ENCODE data around the gene GKAP1. TPM values are rescaled to one million over a fixed set of nuclear protein-coding genes. Genes with fewer than 3 reads are reported as not detected.
"Not testable (repeated sequence)": the region's sequence is repeated elsewhere in the genome, so short reads cannot be mapped to it uniquely, and the experiment has no call there.

The GKAP1 gene
- 14.0 TPM for total RNA-seq

DNA sequence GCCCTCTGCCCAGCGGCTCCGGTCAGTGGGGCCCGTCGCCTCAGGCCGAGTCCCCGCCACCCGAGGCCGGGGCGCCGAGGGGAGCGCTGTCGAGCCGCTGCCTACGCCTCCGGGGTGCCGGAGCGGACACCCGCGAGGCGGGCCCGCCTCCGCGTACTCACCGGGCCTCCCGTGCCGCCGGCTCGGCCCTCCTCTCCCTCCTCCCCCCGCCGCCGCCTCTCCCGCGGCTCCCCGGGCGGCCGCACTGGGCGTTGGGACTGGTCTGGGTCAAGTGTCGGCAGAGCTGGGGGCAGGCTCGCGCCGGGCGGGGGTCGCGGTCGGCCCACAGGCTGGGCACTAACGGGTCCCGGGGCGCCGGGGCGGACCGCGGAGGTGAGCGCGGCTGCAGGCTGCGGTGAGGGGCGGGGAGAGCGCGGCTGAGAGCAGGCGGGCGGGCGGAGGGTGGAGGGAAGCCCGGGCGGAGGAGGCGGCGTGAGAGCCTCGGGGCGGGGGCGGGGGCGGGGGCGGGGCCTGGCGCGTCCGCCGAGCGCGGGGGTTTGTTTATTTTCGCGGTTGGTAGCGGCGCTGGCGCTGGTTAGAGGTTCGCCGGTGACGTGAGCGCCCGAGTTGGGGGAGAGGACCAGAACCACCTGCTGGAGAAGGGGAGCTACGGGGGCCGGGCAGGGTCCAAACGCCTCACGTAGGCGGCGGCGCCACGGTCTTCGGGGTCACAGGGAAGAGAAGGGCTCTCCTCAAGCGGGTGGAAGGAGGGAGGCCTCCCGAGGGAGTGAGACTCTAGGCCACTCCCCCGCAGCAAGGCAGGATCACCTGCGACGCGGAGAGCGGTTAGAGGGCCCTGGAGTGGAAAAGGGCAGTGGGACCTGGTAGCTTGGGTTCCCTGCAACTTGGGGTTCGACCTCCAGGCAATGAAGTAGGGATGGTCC is at the start of gene GKAP1:
Gene GKAP1 (minus strand): TSS at position 414 of the 923 bp plus-strand sequence. CDS start 11,252 bp downstream, outside the sequence.
- peak; percentile 78 for DNase-seq (ENCODE audit: low spot score)

DNA sequence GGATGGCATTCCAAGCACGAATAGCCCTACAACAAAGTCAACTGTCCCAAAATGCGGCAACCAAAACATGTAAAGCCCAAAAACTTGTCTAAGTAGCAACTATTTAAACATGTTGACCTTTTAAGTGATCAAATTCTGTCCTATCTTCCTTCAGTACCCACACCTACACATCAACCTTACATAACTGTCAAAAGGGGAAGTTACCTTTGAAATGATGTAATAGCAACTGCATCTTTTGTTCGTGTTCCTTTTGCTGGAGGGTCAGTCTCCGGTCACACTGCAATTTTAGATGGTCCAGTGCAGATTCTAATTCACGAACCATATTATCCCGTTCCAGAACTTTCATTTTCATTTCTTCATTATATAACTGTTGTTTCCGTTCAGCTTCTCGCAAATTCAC is 32.3 kb upstream of the GKAP1 start:
- DNase-seq (ENCODE audit: low spot score), result not testable (repeated sequence)

DNA sequence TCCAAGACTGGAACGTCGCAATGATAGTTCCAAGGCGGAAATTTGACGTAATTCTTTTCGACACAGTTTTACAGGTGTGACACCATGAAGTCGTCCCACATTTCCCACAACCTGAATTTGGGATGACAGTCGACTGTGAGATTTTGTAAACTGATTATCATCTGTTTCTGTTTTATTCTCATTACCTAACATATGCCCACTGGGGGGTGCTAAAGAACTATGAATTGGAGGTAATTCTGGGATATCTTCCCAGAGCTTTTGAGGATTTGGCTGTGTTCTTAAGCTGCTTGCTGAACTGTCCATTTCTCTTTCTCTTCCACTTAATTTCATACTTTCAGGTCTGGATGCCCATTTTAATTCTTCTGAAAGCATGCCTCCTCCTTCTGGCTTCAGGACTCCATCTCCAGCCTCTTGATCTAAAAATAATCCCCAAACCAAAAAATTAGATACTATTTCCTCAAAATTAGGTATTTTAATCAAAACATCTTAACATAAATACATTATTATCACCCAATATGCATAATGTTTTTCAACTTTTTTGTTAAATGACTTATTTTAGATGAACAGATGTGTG is 19.6 kb upstream of the GKAP1 start:
- DNase-seq (ENCODE audit: low spot score), result not testable (repeated sequence)

DNA sequence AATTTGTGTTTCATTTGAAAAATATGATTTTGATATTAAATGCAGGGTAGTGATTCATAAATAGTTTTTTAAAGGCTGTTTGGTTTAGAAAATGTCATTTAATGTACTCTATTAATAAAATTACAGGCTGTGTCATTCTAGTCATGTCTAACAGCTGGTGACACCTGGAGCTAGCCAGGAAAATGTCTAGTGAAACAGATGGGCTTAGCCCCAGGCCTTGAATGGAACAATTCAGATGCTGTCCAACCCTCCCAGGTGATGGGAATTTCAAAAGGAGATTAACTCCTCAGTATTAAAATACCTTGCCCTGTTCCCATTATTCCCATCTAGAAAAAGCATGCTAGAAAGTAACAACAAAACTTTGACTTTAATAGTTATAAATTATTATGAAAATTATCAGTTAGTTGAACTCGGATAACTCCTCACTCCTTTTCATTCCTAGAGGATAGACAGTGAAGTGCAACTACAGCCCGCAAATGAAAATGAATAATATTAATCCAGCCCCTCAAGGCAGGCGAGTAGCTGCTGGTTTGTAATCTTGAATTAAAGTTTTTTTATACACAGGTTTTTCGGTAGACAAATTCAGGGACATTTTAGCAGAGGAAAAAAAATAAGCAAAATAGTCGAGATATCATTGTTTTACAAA is 13.0 kb upstream of the GKAP1 start:
- DNase-seq (ENCODE audit: low spot score), result not testable (repeated sequence)

DNA sequence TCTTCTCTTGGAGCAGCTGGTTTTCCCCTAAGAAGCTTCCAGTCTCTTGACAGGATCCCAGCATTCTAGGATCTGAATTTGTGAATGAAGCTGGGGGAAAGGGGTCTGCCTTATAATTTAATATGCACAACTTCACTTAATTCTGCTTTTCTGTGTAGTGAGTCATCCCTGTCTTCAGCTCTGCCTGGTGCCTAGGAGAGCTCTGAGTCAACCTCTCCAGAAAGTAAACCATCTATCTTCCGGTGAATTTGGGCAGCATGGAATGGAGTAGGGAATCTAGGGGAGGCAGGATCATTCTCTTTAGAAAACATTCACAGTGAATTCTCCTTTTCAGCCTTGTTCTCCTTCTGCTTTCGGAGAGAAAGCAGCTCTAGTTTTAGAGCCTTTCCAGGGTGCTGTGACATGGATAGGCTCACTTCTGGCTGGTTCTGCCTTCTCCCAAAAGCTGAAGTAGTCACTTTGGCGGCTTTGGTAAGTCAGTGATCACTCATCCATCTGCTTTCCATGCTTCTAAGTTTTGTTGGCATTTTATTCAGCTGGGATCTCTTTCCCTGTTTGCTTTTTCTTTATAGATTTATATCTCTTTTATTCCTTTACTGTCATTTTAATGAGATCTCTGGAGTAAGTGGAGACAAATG is 7.5 kb upstream of the GKAP1 start:
- not testable (repeated sequence) for DNase-seq (ENCODE audit: low spot score)

DNA sequence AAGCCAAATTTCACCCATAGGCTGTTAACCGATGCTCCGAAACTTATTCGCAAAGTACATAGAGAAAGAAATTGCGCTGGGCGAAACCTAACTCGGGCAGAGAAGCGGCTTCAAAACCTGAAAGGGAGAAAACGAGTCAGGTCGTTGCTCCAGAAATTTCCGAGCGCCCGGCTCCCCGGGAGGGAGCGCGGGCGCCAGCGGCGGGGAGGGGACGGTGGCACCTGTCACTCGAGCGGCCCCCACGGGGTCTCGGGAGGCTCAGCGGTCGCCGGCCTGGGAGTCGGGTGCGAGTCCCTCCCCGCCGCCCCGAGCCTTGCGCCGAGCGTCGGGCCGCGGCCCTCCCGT is 586 bp downstream of the GKAP1 start:
- not testable (repeated sequence) for DNase-seq (ENCODE audit: low spot score)

DNA sequence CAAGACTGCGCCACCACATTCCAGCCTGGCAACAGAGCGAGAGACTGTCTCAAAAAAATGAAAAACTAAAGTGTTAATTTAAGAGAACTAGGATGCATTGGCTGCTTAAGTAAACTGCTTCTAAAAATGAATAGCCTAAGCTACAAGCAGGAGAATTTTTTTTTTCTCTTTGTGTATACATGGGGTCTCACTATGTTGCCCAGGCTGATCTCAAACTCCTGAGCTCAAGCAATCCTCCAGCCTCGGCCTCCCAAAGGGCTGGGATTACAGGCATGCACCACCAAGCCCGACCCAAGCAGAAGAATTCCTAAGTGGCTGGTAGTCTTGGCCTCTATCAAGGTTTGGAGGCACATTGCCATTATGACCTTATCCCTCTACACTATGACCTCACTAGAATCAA is 2.4 kb downstream of the GKAP1 start:
- not testable (repeated sequence) for DNase-seq (ENCODE audit: low spot score)

DNA sequence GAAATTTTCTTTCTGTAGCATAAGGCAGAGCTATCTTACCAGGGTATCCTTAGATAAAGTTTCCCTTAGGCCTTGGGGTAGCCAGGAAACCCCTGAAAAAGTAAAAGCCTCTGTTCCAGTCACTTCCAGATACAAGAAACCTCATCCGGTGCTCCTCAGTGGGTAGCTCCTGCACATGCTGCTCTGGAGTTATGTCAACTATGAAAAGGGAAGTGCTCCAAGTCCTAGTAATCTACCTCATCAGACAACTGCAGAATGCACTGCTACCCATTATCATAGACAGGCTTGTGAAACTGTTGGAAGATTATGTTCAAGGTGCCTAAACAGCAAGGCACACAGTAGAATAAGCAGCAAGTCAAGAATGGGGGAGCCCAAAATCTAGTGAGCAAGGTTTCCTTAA is 8.4 kb downstream of the GKAP1 start:
- DNase-seq (ENCODE audit: low spot score), result not testable (repeated sequence)

DNA sequence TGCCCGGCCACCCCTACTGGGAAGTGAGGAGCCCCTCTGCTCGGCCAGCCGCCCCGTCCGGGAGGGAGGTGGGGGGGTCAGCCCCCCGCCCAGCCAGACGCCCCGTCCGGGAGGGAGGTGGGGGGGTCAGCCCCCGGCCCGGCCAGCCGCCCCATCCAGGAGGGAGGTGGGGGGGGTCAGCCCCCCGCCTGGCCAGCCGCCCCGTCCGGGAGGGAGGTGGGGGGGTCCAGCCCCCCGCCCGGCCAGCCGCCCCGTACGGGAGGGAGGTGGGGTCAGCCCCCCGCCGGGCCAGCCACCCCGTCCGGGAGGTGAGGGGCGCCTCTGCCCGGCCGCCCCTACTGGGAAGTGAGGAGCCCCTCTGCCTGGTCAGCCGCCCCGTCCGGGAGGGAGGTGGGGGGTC is 13.1 kb downstream of the GKAP1 start:
- not testable (repeated sequence) for DNase-seq (ENCODE audit: low spot score)

DNA sequence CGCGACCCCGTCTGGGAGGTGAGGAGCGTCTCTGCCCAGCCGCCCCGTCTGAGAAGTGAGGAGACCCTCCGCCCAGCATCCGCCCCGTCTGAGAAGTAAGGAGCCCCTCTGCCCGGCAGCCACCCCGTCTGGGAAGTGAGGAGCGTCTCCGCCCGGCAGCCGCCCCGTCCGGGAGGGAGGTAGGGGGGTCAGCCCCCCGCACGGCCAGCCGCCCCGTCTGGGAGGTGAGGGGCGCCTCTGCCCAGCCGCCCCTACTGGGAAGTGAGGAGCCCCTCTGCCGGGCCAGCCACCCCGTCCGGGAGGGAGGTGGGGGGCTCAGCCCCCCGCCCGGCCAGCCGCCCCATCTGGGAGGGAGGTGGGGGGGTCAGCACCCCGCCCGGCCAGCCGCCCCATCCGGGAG is 13.6 kb downstream of the GKAP1 start:
- DNase-seq (ENCODE audit: low spot score), result not testable (repeated sequence)

DNA sequence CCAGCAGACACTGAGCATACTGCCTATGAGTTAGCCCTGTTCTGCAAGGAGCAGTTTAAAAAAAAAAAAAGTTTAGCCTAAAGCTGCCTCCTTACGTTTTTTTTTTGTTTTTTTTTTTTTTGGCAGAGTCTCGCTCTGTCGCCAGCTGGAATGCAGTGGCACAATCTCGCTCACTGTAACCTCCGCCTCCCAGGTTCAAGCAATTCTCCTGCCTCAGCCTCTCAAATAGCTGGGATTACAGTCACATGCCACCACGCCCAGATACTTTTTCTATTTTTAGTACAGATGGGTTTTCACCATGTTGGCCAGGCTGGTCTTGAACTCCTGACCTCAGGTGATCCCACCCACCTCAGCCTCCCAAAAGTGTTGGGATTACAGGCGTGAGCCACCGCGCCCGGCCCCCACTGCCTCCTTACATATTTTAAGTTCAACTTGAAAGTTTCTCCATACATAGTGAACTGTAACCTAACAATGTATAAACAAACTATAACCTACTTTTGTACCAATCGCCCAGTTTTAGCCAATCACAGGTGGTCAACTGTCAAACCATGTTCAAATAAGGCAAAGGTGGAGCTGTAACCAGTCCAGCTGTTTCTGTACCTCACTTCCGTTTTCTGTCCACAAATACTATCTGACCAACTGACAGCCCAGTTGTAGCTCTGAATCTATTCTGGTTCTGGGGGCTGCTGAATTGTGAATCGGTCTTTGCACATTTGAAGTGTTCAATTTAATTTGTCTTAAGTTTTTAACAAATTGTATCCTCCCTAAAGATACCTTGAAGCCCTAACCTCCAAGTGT is 17.1 kb downstream of the GKAP1 start:
- no peak for DNase-seq (ENCODE audit: low spot score)

DNA sequence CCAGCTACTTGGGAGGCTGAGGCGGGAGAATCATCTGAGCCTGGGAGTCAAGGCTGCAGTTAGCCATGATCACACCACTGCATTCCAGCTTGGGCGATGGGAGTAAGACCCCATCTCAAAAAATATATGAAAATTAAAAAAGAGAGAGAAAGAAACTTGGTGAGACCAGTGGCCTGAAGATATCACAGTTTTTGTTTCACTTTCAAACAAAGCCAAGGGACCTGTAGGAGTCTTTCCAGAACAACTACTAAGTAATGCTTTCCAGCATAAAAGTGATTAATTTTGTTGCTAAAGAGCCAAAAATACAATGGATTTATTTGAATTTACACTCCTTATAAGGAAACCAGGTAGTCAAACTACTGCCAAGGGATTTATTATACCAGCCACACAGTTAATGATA is 23.5 kb downstream of the GKAP1 start:
- no peak for DNase-seq (ENCODE audit: low spot score)

DNA sequence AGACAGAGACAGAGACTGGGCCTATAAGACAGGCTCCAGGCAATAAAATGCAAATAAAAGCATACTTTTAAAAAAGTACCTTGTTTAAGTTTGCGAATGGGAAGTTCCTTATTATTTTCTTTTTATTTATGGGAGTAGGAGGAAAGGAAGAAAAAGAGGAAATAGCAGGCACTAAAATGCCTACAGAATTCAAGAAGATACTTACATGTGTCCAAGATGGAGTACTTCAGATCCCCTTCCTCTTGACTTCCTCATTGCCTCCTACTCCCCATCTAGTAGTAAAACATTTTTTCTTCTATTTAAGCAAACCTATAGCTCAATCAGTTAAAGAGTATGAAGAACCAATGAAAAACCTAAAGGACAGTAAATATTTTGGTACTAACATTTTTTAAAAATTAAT is 24.8 kb downstream of the GKAP1 start:
- no peak for DNase-seq (ENCODE audit: low spot score)

DNA sequence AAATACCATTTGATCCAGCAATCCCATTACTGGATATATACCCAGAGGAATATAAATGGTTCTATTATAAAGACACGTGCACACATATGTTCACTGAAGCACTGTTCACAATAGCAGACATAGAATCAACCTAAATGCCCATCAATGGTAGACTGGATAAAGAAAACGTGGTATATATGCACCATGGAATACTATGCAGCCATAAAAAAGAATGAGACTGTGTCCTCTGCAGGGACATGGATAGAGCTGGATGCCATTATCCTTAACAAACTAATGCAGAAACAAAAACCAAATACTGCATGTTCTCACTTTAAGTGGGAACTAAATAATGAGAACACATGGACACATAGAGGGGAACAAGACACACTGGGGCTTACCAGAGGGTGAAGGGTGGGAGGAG is 39.4 kb downstream of the GKAP1 start:
- DNase-seq (ENCODE audit: low spot score), result no peak

DNA sequence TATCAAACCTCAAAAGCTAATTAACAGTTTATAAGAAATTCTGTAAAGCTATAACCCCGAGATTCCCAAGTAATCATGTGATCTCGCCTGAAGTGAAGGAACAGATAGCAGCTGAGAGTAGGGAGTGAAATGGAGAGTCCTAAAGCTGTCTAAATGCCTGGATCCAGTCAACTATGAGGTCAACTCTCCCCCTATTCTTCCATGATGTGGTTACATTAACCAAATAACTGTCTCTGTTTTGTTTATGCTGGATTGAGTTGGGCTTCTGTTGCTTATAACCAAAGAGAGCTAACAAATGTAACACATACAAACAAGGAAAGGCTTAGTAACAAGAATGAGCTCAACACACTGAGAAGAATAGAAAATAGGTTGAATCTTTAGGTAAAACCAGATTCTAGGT is 41.6 kb downstream of the GKAP1 start:
- no peak for DNase-seq (ENCODE audit: low spot score)

DNA sequence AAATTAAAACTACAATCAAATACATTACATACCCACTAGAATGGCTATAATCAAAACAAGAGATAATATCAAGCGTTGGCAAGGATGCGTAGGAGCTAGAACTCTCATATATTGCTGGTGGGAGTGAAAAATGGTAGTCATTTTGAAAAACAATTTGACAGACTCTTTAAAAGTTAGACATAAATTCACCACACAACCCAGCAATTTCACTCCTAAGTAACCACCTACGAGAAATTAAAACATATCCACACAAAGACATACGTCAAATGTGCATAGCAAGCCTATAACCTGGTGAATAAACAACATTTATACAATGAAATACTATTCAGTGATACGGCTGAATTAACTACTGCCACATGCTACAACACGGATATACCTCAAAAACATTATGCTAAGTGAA is 44.7 kb downstream of the GKAP1 start:
- DNase-seq (ENCODE audit: low spot score), result no peak

DNA sequence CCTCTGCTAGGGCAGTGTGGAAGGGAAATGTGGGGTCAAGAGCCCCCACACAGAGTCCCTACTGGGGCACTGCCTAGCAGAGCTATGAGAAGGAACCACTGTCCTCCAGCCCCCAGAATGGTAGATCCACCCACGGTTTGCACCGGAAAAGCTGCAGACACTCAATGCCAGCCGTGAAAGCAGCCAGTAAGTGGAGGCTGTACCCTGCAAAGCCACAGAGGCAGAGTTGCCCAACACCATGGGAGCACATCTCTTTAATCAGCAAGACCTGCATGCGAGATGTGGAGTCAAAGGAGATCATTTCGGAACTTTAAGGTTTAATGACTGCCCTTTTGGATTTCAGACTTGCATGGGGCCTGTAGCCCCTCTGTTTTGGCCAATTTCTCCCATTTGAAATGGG is 52.2 kb downstream of the GKAP1 start:
- DNase-seq (ENCODE audit: low spot score), result no peak

DNA sequence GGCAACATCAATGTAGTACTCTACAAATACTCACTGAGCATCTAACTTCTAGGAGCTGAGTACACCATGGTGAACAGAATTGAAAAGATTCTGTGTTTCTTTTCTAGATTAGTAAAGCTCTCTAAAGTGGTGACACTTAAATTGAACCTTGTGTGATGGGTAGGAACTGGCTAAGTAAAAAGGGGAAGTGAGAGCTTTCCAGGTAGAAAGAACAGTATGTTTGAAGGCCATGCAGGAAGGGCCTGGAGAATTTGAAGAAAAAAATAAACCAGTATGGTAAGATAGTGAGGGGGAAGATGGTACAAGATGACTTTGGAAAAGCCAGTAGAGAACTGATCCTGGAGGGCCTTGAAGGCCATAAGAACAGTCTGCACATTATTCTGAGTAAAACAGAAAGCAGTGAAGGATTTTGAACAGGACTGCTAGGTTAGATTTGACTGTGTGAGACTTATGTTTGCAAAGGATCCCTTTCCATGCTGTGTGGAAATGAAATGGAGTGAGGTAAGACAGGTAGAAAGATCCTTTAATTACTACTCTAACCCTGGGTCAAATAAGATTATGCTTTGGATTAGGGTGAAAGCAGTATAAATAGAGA is 63.1 kb downstream of the GKAP1 start:
- no peak for DNase-seq (ENCODE audit: low spot score)

DNA sequence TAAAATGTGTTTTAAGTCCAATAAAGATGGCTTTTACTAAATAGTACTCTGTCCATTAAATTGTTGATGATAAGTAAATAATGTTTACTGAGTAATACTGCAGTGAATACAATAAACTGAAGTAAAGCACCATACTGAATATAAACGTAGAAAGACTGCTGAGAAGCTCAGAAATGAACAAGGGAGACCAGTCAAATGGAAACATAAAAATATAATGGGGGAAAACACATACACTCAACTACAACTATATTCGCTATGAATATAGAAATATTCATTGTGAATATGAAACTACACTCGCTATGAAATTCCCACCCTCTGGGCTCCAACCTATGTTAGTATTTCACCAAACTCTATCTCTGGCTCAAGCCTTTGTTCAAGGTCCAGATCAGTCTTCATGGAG is 67.9 kb downstream of the GKAP1 start:
- DNase-seq (ENCODE audit: low spot score), result no peak

DNA sequence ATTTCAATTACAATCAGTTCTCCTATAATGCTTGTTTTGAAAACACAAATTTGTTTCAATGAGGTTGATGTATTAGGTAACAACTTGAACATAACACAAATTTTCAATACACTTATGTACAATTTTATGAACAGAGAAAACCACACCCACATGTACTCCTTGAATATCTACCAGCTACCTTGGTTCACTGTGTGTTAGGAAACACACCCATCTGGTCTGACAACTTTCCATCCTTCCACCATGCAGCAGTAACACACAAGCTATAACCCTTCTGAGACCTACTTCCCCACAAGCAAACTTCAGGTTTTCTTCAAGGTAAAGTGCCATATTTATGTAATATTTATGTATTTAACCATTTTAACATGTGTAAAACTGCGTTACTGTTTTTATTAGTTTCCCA is 73.4 kb downstream of the GKAP1 start:
- DNase-seq (ENCODE audit: low spot score), result peak; percentile 45

DNA sequence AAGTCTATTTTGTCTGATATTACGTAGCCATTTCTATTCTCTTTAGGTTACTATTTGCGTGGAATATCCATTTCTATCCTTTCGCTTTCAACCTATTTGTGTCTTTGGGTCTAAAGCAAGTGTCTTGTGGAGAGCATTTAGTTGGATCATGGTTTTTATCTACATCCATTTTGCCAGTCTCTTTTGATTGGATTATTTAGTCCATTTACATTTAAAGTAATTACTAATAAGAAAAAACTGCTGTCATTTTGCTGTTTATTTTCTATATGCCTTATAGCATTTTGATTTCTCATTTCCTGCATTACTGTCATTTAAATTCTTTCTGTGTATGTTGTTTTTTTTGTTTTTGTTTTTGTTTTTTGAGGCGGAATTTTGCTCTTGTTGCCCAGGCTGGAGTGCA is 83.8 kb downstream of the GKAP1 start:
- DNase-seq (ENCODE audit: low spot score), result no peak

All from mucosa of gallbladder (tissue), 1 donor.